ENCODE results near the gene TTLL8. TPM values are rescaled to one million over a fixed set of nuclear protein-coding genes. Genes with fewer than 3 reads are reported as not detected.

TTLL8 gene
- polyA plus RNA-seq, 1 experiment: not detected

GRCh38 chr22:50017701-50018224 is 40.3 kb downstream of the TTLL8 start:
- no peaks in the 10 kb centered on the region for H3K36me3 ChIP-seq (ENCODE audit: control insufficient read depth, insufficient read depth, low read length)
- TF ChIP-seq CTCF (IDR thresholded peaks at IDR 0.05; ENCODE audit: insufficient read depth, low read depth, low read length): no peak
- DNase-seq (ENCODE audit: low read depth): no peak
- CTCF ChIA-PET: interaction anchor here (1.3 to 4.2 kb wide), 2 partner anchors 13 to 25 kb away, joined by 3 to 18 read pairs; no protein-coding TSS in a partner anchor
- H3K27me3 ChIP-seq (ENCODE audit: control insufficient read depth, insufficient read depth, low read length): peaks cover 22% of the 10 kb centered on the region
- POLR2A ChIA-PET: interaction anchor here (0.7 kb wide), 1 partner anchor 163 kb away, joined by 9 read pairs; no protein-coding TSS in a partner anchor
- H3K4me3 ChIP-seq (ENCODE audit: low read depth, low read length): no peak overlapping the region

- CTCF ChIA-PET: interaction anchor here (1.3 to 4.2 kb wide), 2 partner anchors 13 to 24 kb away, joined by 3 to 18 read pairs; no protein-coding TSS in a partner anchor
- no peak for DNase-seq (ENCODE audit: low read depth)
- POLR2A ChIA-PET: no interaction called here
These were observed 41.0 kb downstream of the TTLL8 start for GRCh38 chr22:50016988-50017700.

DNA sequence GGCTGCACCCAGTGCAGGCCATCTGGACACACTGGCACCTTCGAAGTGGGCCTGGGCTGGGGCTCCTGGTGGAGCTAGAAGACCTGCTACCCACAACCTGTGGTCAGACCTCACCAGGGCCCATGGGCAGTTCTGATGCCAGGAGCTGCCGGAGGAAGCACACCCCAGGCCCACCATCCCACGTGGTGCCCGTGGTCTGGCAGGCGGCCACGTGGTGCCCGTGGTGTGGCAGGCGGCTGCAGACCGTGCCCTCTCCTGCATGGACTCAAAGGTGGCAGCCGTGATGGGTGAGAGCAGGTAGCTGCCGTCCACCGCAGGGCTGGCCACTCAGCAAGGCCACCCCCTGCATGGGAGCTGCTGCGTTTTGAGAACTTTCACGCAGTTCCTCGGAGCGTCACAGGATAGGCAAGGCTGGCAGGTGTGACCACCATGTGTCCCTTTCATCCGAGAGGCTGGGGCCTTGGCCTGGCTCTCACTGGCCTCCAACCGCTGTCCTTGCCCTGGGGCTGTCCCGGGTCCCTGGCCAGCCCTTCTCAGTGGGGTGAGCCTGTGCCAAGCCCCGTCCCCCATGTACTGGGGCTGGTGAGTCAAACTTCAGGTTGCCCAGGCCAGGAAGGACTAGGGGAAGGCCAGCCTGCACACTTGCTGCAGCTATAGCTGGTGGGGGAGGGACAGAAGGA is 41.6 kb downstream of the TTLL8 start:
- ChIA-PET POLR2A (no interaction called here), CTCF (interaction anchor here (4.2 kb wide), 1 partner anchor 14 kb away, joined by 18 read pairs; no protein-coding TSS in a partner anchor)
- peaks cover 25% of the 10 kb centered on the region for H3K27me3 ChIP-seq (ENCODE audit: control insufficient read depth, insufficient read depth, low read length)
- H3K36me3 ChIP-seq (ENCODE audit: control insufficient read depth, insufficient read depth, low read length): no peaks in the 10 kb centered on the region
- TF ChIP-seq CTCF (IDR thresholded peaks at IDR 0.05; ENCODE audit: insufficient read depth, low read depth, low read length): no peak
- H3K4me3 ChIP-seq (ENCODE audit: low read depth, low read length): no peak overlapping the region
- DNase-seq (ENCODE audit: low read depth): no peak

More at GRCh38 chr22:50016988-50017700, 41.0 kb downstream of the TTLL8 start:
- Histone ChIP-seq H3K36me3 (ENCODE audit: control insufficient read depth, insufficient read depth, low read length) (no peaks in the 10 kb centered on the region), H3K27me3 (ENCODE audit: control insufficient read depth, insufficient read depth, low read length) (peaks cover 20% of the 10 kb centered on the region), H3K4me3 (ENCODE audit: low read depth, low read length) (no peak overlapping the region)
- no peak for TF ChIP-seq CTCF (IDR thresholded peaks at IDR 0.05; ENCODE audit: insufficient read depth, low read depth, low read length)

- Histone ChIP-seq H3K27me3 (ENCODE audit: control insufficient read depth, insufficient read depth, low read length) (peaks cover 29% of the 10 kb centered on the region), H3K4me3 (ENCODE audit: low read depth, low read length) (no peak overlapping the region), H3K36me3 (ENCODE audit: control insufficient read depth, insufficient read depth, low read length) (no peaks in the 10 kb centered on the region)
- POLR2A ChIA-PET: no interaction called here
- CTCF ChIA-PET: interaction anchor here (4.2 kb wide), 1 partner anchor 15 kb away, joined by 18 read pairs; no protein-coding TSS in a partner anchor
- no peak for TF ChIP-seq CTCF (IDR thresholded peaks at IDR 0.05; ENCODE audit: insufficient read depth, low read depth, low read length)
- DNase-seq (ENCODE audit: low read depth): no peak
These were observed 42.4 kb downstream of the TTLL8 start for GRCh38 chr22:50015451-50016307.
